GM21381 (cell line): Measurements from ENCODE around the gene KCTD18.

Source experiments
- ATAC-seq: cut with Tn5 transposase; IDR thresholded peaks from one replicate; pipeline ENCODE4 v1.9.1; 2021; ENCODE audit warnings: mild to moderate bottlenecking, moderate library complexity; ENCODE audit not compliant: unreplicated experiment

KCTD18 gene

GRCh38 chr2:200455958-200456421 lies 53.9 kb downstream of the KCTD18 start:
- ATAC-seq, result peak; percentile 53

- ATAC-seq, result peak; percentile 69
Measured at GRCh38 chr2:200454927-200455801, 54.7 kb downstream of the KCTD18 start.

GRCh38 chr2:200453853-200454534 lies 55.9 kb downstream of the KCTD18 start:
- ATAC-seq, result no peak

GRCh38 chr2:200453142-200453852 lies 56.6 kb downstream of the KCTD18 start:
- no peak for ATAC-seq

GRCh38 chr2:200452377-200452776 lies 57.5 kb downstream of the KCTD18 start:
- ATAC-seq, result no peak

- no peak for ATAC-seq
Measured at GRCh38 chr2:200451511-200451910, 58.4 kb downstream of the KCTD18 start.

- ATAC-seq, result no peak
Measured at GRCh38 chr2:200450288-200450687, 59.6 kb downstream of the KCTD18 start.

GRCh38 chr2:200449149-200449548 lies 60.7 kb downstream of the KCTD18 start:
- ATAC-seq, result no peak

GRCh38 chr2:200448455-200448854 lies 61.4 kb downstream of the KCTD18 start:
- no peak for ATAC-seq

- ATAC-seq, result no peak
Measured at GRCh38 chr2:200447139-200447855, 62.6 kb downstream of the KCTD18 start.

GRCh38 chr2:200446612-200447011 lies 63.3 kb downstream of the KCTD18 start:
- no peak for ATAC-seq

- no peak for ATAC-seq
Measured at GRCh38 chr2:200445284-200445683, 64.6 kb downstream of the KCTD18 start.

GRCh38 chr2:200444530-200444929 lies 65.3 kb downstream of the KCTD18 start:
- no peak for ATAC-seq

- ATAC-seq, result no peak
Measured at GRCh38 chr2:200443916-200444315, 66.0 kb downstream of the KCTD18 start.

GRCh38 chr2:200443376-200443775 lies 66.5 kb downstream of the KCTD18 start:
- no peak for ATAC-seq

GRCh38 chr2:200442471-200442870 lies 67.4 kb downstream of the KCTD18 start:
- ATAC-seq, result no peak

GRCh38 chr2:200439981-200440380 lies 69.9 kb downstream of the KCTD18 start:
- ATAC-seq, result no peak
